Colon (tissue), 2 donors: ENCODE data around the gene FBXL7.

ENCODE experiments used
- FAIRE-seq: peaks from 2 replicates; lab custom pipeline; 2012; peaks lifted over from hg19 to GRCh38; lab: Jason Lieb, UNC
- donor health status: control.
- donor health status: control.

The FBXL7 gene

GRCh38 chr5:15783734-15784133 lies 283.8 kb downstream of the FBXL7 start:
- no peak for FAIRE-seq

- FAIRE-seq = no peak
Observed at GRCh38 chr5:15785531-15785981, 285.6 kb downstream of the FBXL7 start.

- no peak for FAIRE-seq
Observed at GRCh38 chr5:15786326-15786725, 286.3 kb downstream of the FBXL7 start.

GRCh38 chr5:15786884-15787283 lies 286.9 kb downstream of the FBXL7 start:
- FAIRE-seq = no peak

GRCh38 chr5:15787681-15788080 lies 287.7 kb downstream of the FBXL7 start:
- FAIRE-seq = no peak

GRCh38 chr5:15789642-15790041 lies 289.7 kb downstream of the FBXL7 start:
- no peak for FAIRE-seq

GRCh38 chr5:15790446-15791018 lies 290.6 kb downstream of the FBXL7 start:
- no peak for FAIRE-seq

GRCh38 chr5:15791274-15791673 lies 291.3 kb downstream of the FBXL7 start:
- FAIRE-seq = no peak

- no peak for FAIRE-seq
Observed at GRCh38 chr5:15791859-15792258, 291.9 kb downstream of the FBXL7 start.

- FAIRE-seq = no peak
Observed at GRCh38 chr5:15794052-15794985, 294.3 kb downstream of the FBXL7 start.

- FAIRE-seq = no peak
Observed at GRCh38 chr5:15796096-15796495, 296.1 kb downstream of the FBXL7 start.

- FAIRE-seq = no peak
Observed at GRCh38 chr5:15796557-15796956, 296.6 kb downstream of the FBXL7 start.

GRCh38 chr5:15797116-15797515 lies 297.1 kb downstream of the FBXL7 start:
- FAIRE-seq = no peak

- no peak for FAIRE-seq
Observed at GRCh38 chr5:15798006-15798405, 298.0 kb downstream of the FBXL7 start.

- FAIRE-seq = no peak
Observed at GRCh38 chr5:15799014-15799413, 299.0 kb downstream of the FBXL7 start.

GRCh38 chr5:15799612-15800011 lies 299.6 kb downstream of the FBXL7 start:
- FAIRE-seq = no peak

- no peak for FAIRE-seq
Observed at GRCh38 chr5:15803280-15803679, 303.3 kb downstream of the FBXL7 start.

GRCh38 chr5:15806613-15807012 lies 306.6 kb downstream of the FBXL7 start:
- FAIRE-seq = no peak

GRCh38 chr5:15807248-15807647 lies 307.3 kb downstream of the FBXL7 start:
- no peak for FAIRE-seq

- no peak for FAIRE-seq
Observed at GRCh38 chr5:15807871-15808270, 307.9 kb downstream of the FBXL7 start.

- no peak for FAIRE-seq
Observed at GRCh38 chr5:15808577-15808976, 308.6 kb downstream of the FBXL7 start.

GRCh38 chr5:15819617-15820016 lies 319.6 kb downstream of the FBXL7 start:
- no peak for FAIRE-seq

- no peak for FAIRE-seq
Observed at GRCh38 chr5:15821506-15821905, 321.5 kb downstream of the FBXL7 start.

GRCh38 chr5:15823398-15823797 lies 323.4 kb downstream of the FBXL7 start:
- FAIRE-seq = no peak
